ENCODE results near the gene PTCRA.
"Not testable (repeated sequence)": the region's sequence is repeated elsewhere in the genome, so short reads cannot be mapped to it uniquely, and the experiment has no call there.

PTCRA gene

DNA sequence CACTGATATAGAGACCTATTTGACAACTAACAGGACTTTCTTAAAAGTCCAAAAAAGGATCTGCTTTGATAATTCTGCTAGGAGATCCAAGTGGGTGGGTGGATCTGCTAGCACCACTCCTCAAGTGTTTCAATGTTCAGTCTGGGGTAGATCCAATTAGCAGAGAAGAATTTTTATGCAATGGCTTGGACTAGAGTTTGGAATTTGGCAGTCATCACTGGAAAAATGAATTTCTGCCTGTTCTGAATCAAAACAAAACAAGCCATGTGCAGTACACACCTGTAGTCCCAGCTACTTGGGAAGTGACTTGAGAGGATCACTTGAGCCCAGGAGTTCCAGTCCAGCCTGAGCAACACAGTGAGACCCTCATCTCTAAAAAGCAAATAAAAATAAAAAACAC, 32.1 kb downstream of the PTCRA start:
- DNase-seq: no peak

DNA sequence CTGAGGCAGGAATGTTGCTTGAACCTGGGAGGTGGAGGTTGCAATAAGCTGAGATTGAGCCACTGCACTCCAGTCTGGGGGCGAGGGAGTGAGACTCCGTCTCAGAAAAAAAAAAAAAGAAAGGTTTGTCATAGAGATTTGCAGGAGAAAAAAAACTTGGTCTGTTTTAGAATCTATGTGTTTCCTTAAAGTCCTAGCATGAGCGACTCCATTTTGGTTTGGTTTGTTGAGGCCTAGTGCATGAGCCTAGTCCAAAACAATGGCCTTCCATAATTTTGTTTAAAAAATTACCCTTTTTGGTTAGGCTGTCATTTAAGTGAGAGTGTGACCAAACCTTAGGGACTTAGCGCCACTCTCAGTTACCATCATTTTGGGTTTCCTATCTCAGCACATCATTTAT, 36.5 kb downstream of the PTCRA start:
- DNase-seq: no peak

- not testable (repeated sequence) for DNase-seq
Measured at GRCh38 chr6:42954405-42954804, 38.6 kb downstream of the PTCRA start.

GRCh38 chr6:42958125-42958524, 42.3 kb downstream of the PTCRA start:
- DNase-seq: no peak

DNA sequence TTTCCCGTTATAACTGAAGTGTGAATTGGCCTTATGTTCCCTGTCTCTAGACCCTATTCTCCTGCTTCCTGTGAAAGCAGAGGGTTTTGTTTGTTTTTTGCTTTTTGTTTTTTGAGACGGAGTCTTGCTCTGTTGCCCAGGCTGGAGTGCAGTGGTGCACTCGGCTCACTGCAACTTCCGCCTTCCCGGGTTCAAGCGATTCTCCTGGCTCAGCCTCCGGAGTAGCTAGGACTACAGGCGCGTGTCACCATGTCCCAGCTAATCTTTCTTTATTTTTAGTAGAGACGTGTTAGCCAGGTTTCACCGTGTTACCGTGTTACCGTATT, 44.0 kb downstream of the PTCRA start:
- DNase-seq: no peak

- DNase-seq: no peak
Measured at GRCh38 chr6:42960243-42961019, 44.6 kb downstream of the PTCRA start, which contains the start of gene GNMT. Gene GNMT (plus strand): TSS chr6:42960754. CDS start chr6:42960768, 14 bp downstream.

DNA sequence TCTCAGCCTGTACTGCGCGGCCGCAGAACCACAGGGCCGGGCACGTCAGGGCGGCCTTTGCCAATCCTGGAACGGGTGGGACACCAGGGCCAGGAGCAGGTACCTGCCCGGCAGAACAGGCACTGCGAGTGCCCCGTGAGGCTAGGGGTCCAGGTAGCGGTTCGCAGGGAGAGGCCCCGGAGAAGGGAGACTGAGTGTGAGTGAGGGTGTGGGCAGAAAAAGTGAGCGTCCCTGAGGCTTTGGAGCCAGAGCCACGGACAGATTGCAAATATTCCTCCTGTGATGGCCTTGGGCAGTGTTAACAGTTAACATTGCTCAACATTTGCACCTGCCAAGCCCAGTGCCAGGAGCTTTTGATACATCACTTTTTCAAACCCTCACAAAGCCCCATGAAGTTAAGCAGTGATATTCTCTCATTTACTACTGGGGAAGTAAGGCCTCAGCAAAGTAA, 45.2 kb downstream of the PTCRA start:
- DNase-seq: no peak

DNA sequence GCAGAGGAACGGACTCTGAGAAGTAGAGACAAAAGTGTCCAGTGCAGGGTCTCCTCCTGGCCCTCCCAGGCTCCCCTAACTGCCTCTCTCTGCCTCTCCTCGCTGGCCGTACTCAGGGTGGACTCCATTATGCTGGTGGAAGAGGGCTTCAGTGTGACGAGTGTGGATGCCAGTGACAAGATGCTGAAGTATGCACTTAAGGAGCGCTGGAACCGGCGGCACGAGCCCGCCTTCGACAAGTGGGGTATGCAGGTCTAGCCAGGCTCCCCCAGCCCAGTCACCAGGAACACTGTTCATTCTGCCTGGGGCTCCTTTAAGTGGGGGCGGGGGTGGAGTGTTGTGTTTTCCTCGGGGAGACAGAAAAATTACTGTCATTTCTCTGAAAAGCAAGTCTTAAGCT, 46.2 kb downstream of the PTCRA start:
- no peak for DNase-seq

DNA sequence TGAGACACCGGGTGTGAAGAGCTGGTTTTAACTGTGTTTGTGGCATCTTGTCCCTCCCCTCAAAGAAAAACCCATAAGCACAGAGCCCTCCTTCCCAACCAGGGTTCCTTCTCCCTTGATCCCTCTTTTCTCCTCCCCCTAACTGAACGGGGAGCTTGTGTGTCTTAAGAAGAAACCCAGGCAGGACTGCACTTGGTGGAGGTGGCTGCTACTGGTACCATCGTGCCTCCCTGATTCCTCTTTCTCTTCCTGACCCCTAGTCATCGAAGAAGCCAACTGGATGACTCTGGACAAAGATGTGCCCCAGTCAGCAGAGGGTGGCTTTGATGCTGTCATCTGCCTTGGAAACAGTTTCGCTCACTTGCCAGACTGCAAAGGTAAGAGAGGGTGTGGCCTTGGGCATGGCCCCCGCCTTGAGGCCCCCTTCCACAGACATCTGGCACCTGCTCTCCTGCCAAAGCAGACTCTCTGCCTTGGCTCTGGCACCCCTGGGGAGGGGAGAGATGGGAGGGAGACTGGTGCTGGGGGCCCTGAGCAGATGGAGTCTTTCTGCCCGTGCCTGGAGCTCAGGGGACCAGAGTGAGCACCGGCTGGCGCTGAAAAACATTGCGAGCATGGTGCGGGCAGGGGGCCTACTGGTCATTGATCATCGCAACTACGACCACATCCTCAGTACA, 46.8 kb downstream of the PTCRA start:
- no peak for DNase-seq

DNA sequence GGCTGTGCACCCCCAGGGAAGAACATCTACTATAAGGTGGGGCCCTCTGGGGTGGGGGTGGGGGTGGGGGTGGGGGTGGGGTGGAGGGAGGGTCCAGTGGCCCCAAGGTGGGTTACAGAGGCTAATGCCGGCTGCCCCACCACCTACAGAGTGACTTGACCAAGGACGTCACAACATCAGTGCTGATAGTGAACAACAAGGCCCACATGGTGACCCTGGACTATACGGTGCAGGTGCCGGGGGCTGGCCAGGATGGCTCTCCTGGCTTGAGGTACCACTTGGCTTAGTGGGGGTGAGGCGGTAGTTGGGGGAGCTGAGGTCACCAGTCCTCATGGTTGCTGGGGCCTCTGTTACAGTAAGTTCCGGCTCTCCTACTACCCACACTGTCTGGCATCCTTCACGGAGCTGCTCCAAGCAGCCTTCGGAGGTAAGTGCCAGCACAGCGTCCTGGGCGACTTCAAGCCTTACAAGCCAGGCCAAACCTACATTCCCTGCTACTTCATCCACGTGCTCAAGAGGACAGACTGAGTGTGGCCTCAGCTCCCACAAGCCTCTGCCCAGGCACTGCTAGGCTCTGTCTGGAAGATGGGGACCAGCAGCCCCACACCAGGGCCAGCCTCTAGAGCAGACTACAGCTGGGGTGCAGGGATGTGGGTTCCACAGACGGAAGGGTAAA, 47.5 kb downstream of the PTCRA start:
- DNase-seq: no peak

GRCh38 chr6:42963855-42964605, 48.2 kb downstream of the PTCRA start:
- DNase-seq: no peak

DNA sequence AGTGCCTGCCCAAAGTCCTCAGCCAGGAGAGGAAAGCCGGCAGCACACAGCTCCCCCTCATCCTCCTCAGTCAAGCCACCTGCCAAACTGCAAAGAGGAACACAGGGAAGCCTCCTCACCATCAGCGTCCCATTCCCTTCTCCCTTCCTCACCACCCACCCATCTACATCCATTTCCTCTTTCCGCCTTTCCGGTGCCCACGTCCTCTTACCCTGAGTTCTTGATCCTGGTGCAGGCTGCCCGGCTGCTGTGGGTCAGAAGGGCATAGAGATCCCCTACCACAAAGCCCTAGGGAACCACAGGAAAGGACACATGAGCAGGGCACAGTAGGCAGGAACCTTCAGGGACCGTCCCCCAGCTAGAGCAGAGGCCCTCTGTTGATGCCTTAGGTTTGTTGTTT, 50.7 kb downstream of the PTCRA start:
- no peak for DNase-seq

DNA sequence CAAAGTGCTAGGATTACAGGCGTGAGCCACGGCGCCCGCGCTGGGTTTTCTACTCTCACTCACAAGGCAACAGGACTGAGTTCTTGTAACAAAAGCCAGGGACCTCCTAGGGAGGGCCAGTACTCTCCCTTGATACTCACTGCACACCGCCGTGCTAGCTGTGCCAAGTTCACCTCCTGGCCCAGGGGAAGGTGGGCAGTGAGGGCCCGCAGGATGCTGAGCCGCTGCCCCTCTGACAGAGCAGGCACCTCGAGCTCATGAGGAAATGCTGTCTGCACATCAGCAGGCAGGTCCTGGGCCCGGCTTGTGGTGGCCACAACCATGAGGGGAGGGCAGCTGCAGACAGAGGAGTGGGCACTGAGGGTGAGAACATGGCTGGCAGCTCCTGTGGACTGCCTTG, 51.4 kb downstream of the PTCRA start:
- no peak for DNase-seq

GRCh38 chr6:42968126-42968701, 52.4 kb downstream of the PTCRA start:
- DNase-seq: no peak

- DNase-seq: no peak
Measured at GRCh38 chr6:42968783-42969182, 52.9 kb downstream of the PTCRA start.

GRCh38 chr6:42969431-42969830, 53.6 kb downstream of the PTCRA start:
- no peak for DNase-seq

DNA sequence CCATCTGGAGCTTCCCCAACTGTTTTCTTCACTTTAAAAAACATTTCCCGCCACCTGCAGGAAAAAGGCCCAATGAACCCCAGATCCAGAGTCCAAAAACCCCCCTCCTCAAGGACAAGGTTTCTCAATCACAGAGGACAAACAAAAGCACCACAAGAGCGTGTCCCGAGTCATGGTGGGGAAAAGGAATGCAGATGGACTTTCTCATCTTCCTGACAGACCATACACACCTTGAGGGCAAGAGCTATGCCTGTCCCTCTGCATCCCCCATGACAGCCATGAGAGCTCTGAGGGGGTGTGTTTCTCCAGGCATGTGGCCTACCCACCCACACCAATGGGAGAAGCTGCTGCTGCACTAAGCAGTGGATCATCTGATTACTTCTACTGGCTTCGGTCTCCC, 54.1 kb downstream of the PTCRA start:
- DNase-seq: no peak

DNA sequence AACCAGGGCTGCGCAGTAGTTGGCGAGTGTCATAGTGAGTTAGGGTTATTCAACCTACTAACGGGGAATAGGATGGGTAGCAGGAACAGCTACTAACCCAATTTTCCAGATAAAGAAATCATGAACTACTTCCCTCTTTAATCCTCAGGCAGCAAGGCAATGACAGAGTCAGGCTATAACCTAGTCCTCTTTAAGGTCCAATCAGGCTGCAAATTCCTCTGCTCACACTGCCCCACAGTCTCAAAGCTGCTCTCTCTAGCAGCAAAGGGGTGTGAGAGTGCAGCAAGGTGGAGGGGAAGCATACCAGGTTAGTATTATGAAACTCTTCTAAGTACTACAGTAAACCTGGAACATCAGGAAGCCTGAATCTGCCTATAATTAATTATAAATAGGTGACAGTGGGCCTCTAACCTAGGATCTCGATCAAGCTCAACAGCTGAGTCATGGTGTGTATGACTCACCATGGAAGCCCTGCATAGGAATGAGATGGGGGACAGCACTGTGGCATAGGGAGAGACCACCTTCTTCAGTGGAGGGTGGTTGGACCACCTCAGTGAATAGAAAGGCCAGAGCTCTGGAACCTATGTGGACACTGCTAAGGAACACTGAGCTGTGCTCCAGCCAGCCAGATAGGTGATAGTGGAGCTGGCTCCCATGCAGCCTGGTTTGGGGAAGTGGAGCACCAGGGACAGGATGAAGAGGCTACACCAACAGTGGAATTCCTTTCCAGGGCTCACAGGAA, 55.2 kb downstream of the PTCRA start:
- DNase-seq: no peak

- DNase-seq: no peak
Measured at GRCh38 chr6:42971746-42972327, 56.0 kb downstream of the PTCRA start.

GRCh38 chr6:42973926-42974325, 58.1 kb downstream of the PTCRA start:
- DNase-seq: no peak

DNA sequence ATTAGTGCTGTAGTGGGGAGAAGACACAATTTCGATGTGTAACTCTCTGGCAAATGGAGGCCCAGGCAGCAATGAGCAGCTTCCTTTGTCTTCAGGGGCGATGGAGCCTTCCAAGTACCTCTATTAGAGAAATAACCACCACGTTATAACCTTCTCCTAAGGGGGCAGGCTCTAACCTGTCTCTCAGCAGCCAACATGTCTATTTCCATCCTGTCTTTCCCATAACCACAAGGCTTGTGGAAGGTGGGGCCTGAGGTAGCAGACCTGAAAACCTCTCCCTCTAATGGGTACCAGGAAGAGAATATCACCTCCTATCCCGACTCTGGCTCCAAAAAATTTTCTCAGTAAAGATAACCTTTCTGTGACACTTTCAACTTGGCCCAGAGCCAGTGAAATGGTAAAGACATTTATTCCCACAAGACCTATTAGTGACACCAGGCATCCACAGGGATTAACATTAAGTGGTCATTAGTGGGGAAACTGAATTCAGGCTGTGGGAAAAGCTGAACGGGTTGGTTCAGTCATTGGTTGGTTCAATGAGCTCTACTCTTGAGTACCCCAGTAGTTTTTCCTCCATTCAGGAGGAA, 59.2 kb downstream of the PTCRA start:
- DNase-seq: no peak
